Fibroblast of the conjunctiva (primary cell): ENCODE results near the gene TRAM2.

Source experiments
- DNase-seq: peaks from one replicate; pipeline ENCODE4 v3.0.0-alpha.2; 2010; ENCODE audit warnings: low read depth

Gene TRAM2, protein sequence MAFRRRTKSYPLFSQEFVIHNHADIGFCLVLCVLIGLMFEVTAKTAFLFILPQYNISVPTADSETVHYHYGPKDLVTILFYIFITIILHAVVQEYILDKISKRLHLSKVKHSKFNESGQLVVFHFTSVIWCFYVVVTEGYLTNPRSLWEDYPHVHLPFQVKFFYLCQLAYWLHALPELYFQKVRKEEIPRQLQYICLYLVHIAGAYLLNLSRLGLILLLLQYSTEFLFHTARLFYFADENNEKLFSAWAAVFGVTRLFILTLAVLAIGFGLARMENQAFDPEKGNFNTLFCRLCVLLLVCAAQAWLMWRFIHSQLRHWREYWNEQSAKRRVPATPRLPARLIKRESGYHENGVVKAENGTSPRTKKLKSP

GRCh38 chr6:52577022-52577777, at the start of gene TRAM2:
Gene TRAM2 (minus strand): TSS chr6:52577060. CDS start chr6:52576915, 145 bp downstream.
- DNase-seq, result peak; percentile 63

DNA sequence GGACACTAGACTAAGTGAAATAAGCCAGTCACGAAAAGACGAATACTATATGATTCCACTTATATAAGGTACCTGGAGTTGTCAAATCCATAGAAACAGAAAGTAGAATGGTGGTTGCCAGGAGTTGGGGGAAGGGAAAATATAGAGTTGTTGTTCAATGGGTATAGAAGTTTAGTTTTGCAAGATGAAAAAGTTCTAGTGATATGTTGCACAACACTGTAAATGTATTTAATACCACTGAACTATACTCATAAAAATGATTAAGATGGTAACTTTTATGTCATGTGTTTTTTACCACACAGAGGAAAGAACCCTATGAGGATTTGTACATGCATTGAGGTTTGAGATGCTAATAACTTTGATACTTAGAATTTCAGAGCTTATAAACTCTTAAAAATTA, 46.0 kb upstream of the TRAM2 start:
- no peak for DNase-seq

GRCh38 chr6:52621631-52622030, 44.8 kb upstream of the TRAM2 start:
- DNase-seq, result no peak

GRCh38 chr6:52620906-52621190, 44.0 kb upstream of the TRAM2 start:
- no peak for DNase-seq

GRCh38 chr6:52620055-52620905, 43.4 kb upstream of the TRAM2 start:
- DNase-seq, result no peak

- no peak for DNase-seq
Measured at GRCh38 chr6:52617087-52617486, 40.2 kb upstream of the TRAM2 start.

GRCh38 chr6:52616059-52616690, 39.3 kb upstream of the TRAM2 start:
- DNase-seq, result no peak

DNA sequence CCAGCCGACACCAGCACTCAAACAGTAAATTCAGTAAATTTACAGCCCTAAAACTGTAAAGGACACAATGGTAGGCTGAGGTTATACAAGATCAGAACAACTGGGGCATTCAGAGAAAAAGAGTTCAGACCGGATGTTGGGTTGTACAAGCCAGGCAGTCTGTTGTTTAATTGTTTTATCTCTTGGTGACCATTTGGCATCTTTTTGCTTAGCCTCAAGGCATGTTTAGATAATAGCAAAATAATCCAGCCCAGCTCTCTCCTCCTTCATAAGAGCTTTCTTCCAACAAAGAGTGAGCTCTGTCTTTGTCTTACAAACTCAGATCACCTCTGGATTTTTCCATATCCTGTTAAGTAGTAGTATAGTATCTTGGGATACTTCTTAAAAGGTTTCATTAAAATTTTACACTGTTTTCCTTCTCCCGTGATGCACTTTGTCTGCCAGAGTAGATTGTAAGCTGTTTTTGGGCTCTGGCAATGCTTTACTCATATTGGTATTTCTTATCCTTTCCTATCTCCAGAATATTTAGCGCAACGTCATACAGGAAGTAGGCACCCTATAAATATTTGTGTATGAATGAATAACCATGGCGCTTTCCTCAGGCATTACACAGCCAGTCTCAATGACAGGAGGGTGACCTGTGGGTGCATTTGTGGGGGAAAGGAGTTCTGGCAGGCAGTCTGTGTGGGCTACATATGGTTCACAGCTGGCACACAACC, 35.6 kb upstream of the TRAM2 start:
- no peak for DNase-seq

DNA sequence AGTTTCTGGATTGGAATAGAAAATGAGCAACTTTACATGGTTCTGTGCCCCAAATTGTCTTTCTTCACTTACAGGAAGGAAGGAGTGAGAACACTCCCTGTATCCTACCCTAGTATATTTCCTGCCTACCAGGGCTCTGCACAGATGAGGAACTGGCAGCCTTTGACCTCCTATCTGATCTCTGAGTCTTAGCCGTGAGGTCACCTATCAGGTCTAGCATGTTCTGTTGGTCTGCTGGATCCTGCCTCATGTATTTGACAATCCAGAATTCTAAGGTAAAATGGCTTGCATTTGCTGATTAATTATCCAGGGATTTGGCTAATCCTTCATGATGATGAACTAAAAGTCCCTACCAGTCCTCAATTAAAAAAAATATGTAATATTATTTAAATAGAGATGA, 35.0 kb upstream of the TRAM2 start:
- DNase-seq, result no peak

DNA sequence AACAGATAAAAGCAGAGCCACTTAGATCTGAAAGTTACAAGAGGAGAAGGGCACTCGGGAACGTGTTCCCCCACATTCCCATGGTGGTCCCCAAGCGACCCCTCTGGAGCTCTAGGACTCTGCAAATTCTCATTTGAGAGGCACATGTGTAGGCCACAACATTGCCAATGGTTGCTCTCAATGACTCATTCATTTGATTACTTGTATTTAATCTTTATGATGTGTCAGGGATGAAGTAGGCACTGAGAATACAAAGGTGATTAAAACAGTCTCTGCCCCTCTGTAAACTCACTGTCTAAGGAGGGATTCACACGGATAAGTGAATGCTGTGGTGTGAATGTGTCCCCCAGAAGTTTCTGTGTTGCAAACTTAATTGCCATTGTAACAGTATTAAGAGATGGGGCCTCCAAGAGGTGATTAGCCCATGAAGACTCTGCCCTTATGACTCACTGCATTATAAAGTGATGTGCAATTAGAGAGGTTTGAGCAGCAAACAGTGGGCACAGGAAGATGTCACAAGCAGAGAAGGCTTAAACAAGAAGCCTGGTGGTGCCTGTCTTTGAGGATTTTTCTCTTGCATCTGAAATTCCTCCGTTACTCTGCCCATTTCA, 34.0 kb upstream of the TRAM2 start:
- DNase-seq, result no peak

DNA sequence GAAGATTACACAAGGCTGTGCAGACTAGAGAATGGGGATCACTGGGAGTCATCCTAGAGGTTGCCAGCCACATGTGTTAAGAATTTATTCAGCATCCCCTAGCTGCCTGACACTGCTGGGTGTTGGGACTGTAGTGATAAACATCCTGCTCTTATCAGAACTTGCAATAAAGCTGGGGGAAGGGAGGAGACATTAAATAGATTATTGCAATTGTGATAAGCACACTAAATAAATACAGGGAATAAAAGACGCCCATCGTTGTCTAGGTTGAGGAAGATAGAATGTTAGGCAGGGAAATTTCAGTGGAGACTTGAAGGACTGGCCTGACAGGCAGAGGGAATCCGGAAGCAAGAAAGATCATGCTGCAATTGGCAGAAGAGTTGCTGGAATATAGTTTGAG, 33.2 kb upstream of the TRAM2 start:
- no peak for DNase-seq

DNA sequence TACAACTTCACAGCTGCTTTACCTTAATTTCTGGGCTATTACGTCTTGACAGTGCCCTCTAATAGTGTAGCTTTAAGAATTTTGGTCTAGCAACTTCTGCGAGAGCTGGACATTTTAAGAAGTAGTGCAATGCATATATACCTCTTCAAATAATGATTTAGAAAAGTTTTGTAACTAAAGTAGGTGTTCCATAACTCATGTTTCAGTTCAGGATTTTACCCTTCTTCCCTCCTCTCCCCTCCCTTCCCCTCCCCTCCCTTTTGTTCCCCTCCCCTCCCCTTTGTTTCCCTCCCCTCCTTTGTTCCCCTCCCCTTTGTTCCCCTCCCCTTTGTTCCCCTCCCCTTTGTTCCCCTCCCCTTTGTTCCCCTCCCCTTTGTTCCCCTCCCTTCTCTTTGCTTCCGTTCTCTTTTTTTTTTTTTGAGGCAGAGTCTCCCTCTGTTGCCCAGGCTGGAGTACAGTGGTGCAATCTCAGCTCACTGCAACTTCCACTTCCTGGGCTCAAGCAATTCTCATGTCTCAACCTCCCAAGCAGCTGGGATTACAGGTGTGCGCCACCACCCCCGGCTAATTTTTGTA, 28.8 kb upstream of the TRAM2 start:
- DNase-seq, result no peak

DNA sequence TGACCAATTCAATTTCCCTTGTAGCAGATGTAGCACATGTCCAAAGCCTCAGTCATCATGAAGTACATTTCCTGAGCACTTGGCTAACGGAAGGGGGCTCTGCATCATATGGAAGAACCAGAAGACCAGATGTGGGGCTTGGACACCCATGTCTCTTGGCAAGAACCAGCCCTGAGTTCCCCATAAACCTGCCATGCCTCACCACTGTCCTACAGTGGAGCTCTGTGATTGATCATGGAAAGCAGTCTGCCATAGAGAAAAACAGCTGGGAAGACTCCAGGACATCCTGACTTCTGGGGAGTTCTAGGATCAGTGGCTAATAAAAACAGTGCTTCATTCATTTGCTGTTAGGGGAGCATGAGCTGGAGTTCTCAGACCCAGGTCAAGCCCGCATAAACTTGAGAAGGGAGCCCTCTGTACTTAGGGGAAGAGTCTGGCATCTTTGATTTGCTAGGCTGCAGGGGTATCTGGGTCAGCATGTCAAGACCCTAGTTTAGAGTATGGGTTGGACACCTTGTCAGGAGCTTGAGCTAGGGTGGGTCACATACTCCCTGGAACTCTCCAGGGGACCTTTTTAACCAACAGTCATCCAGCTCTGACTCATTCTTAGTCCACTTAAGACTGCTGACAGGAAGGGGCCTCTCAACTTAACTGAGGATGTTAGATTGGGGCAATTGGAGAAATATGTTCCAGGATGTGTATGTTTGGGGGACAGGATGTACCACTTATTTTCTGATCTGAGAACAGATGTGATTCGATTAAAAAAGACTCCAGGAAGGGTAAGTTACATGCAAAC, 26.3 kb upstream of the TRAM2 start:
- DNase-seq, result peak; percentile 52

DNA sequence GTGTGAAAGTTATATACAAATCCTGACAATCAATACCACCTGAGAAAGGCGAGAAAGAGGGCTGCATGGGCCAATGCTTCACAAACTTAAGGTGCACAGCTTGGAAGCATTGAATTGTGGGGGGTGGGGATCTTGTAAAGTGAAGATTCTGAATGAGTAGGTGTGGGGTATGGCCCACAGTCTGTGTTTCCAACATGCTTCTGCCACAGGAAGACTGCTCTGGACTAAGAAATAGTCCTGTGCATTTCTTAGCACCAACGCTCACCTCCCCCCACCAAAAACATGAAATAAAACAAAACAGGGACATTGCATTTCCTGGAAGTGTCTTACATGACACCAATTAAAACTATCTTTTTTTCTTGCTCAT, 21.9 kb upstream of the TRAM2 start:
- DNase-seq, result no peak

DNA sequence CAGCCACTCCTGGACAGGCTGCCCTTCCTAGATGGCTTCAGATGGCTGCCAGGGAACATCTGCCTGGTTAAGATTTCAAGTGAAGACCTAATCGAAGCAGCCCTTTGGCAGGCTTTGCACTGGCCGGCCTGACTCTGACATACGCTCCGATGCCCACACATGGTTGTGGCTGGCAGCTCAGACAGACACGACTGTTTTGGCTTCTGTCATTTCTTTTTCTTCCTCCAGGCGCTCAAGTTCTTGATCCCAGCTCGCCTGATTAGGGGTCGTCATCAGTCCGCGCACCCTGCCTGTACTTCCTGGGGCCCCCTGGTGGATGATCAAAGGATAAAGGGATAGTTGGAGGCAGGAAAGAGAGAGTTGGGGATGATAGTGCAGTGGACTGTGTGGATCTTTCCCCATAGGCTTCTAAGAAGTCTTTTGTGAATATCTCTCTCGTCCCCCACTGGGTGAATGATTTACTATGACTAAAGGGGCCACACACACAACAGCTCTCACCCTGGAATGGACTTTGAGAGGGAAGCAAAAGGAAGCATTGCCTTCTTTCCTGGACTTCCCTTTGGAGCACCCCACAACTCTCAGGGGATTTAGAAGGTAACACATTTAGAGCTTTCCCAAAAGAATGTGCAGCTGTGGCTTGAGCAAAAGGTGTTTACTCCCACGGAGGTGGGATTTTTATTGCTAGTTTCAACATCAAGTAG, 21.4 kb upstream of the TRAM2 start:
- peak; percentile 79 for DNase-seq

- DNase-seq, result no peak
Measured at GRCh38 chr6:52597738-52598122, 20.9 kb upstream of the TRAM2 start.

GRCh38 chr6:52596371-52597028, 19.6 kb upstream of the TRAM2 start:
- DNase-seq, result peak; percentile 88

GRCh38 chr6:52595796-52596130, 18.9 kb upstream of the TRAM2 start:
- no peak for DNase-seq
